ENCODE data around the gene LIN7B.
"Not testable (repeated sequence)": the region's sequence is repeated elsewhere in the genome, so short reads cannot be mapped to it uniquely, and the experiment has no call there.

LIN7B gene

DNA sequence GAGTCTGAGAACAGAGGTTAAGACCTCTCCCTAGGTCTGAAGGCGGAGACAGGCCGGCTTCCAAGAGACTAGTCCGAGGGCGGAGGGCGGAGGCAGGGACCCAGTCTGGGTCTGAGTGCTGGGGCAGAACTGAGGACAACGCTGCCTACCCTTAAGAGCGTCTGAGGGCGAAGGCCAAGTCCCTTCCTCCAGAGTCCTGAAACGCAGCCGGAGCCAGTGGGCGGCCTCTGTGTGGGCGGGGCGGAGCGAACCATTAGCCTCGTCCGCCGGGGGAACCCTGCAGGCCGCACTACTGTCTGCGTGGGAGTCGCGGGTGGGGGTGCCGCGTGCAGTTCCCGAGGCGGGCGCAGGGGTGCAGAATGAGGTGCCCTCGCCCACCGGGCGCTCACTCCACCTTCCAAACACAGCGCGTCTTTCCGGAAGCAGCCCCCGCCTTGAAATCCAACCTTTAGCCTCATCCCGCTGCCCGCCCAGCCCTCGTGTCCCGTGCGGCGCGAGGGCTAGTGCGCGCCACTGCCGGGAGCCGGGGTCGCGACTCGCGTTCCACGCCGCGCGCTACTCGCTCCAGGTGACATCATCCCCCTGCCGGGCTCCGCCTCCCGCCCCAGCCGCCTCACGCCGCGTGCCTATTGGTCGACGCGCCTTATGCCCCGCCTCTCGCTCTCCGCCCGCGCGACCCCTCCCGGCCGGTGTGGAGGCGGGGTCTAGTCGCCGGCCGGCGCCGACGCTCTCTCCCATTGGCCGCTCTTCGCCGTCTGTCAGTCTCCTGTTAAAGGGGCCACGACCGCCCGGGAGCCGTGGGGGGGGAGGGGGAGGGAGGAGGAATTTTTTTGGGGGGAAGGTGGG, 4.6 kb downstream of the LIN7B start, which contains the start of gene C19orf73:
TSS of gene C19orf73 (minus strand) at position 579 of the 846 bp plus-strand sequence. CDS start at position 458, 121 bp downstream.
- DNase-seq (ENCODE audit: low read depth in 2 of 2): peak; percentile 87 to 91

DNA sequence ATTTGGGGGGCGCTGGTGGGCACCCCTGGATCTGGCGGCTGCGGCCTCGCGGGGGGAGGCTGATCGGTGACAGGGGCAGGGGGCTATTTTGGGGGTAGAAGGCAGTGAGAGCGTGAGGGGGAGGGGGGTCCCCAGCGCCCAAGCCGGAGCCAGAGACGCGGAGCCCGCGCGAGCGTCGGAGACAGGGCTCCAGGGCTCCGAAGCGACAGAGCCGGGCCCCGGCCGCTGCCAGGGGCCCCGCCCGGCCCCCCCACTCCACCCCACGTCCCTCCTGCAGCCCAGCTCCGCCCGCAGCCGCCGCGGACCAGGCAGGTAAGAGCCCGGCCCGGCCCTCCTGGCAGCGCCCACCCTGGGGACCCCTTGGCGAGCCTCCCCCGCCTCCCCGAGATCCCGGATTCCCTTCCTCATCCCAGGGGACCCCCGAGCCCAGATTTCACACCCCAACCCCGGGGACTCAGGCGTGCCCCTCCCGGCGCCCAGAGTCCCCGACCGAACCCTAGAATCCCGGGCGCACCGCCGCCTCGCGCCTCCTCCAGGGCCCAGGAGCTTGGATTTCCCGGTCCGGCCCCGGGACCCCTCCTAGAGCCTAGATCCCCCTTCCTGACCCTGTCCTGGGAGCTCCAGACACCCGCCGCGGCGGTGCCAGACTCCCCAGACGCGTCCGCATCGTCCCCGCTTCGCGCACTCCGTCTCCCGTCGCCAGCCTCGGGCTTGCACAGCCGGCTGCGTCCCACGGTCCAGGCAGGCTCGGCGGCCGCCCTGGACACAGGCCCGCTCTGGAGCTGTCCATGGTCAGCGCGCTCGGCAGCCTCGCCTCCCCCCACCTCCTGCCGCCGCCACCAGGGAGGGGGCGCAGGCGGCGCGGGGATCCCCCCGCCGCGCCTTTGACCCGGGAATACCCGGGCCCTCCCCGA, 5.5 kb downstream of the LIN7B start, which contains the start of gene PPFIA3:
TSS of gene PPFIA3 (plus strand) at position 134 of the 914 bp plus-strand sequence. CDS start 8,330 bp downstream, outside the sequence.
- no peak for DNase-seq (ENCODE audit: low read depth in 2 of 2)

- DNase-seq (ENCODE audit: low read depth in 2 of 2): no peak
These were observed 6.1 kb downstream of the LIN7B start for GRCh38 chr19:49120325-49120683.

- DNase-seq (ENCODE audit: low read depth in 2 of 2): no peak
These were observed 6.7 kb downstream of the LIN7B start for GRCh38 chr19:49120868-49121267.

GRCh38 chr19:49121841-49122240, 7.7 kb downstream of the LIN7B start:
- DNase-seq (ENCODE audit: low read depth in 2 of 2): not testable (repeated sequence)

- DNase-seq (ENCODE audit: low read depth in 2 of 2): not testable (repeated sequence)
These were observed 9.1 kb downstream of the LIN7B start for GRCh38 chr19:49123285-49123684.

DNA sequence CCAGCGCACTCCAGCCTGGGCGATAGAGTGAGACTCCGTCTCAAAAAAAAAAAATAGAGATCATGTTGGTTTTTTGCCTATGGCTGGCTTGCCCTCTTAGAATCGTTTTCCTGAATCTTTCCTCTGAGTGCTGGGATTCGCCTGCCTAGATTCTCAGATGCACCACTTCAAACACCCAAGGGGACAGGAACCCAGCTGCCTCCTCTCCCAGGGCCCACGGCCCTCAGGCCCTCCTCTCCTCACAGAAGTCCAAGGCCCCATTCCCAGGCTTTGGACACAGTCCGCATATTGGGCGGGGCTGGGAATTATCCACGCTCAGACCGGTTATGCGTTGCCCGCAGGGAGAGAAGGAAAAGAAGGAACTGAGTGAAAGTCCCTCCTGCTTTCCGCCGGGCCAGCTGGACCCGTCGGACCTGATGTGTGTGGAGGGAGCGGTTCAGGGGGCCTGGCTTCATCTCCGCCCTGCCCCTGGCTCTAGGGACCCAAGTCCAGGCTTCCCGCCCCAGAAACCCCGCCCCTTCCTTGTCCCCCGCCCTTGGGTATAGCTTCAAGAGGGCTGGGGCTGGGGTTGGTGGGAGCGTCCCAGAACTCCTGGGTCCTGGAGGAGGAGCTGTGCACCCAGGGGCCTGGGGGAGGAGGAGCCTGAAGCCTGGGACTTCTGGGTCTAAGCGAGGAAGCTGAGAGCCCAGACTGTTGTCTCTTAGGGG, 11.0 kb downstream of the LIN7B start:
- no peak for DNase-seq (ENCODE audit: low read depth in 2 of 2)

- no peak for DNase-seq (ENCODE audit: low read depth in 2 of 2)
These were observed 12.4 kb downstream of the LIN7B start for GRCh38 chr19:49126575-49126974.

DNA sequence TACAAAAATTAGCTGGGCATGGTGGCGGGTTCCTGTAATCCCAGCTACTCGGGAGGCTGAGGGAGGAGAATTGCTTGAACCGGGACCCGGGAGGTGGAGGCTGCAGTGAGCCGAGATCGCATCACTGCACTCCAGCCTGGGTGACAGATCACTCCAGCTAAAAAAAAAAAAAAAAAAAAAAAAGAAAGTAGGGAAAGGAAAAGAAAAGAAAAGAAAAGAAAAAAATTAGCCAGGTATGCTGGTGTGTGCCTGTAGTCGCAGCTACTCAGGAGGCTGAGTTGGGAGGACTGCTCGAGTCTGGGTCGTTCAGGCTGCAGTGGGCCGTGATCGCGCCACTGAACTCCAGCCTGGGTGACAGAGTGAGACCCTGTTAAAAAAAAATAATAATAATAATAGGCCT, 13.1 kb downstream of the LIN7B start:
- DNase-seq (ENCODE audit: low read depth in 2 of 2): not testable (repeated sequence)

- DNase-seq (ENCODE audit: low read depth in 2 of 2): peak; percentile 82 to 88
These were observed 13.7 kb downstream of the LIN7B start for GRCh38 chr19:49127674-49128544.

DNA sequence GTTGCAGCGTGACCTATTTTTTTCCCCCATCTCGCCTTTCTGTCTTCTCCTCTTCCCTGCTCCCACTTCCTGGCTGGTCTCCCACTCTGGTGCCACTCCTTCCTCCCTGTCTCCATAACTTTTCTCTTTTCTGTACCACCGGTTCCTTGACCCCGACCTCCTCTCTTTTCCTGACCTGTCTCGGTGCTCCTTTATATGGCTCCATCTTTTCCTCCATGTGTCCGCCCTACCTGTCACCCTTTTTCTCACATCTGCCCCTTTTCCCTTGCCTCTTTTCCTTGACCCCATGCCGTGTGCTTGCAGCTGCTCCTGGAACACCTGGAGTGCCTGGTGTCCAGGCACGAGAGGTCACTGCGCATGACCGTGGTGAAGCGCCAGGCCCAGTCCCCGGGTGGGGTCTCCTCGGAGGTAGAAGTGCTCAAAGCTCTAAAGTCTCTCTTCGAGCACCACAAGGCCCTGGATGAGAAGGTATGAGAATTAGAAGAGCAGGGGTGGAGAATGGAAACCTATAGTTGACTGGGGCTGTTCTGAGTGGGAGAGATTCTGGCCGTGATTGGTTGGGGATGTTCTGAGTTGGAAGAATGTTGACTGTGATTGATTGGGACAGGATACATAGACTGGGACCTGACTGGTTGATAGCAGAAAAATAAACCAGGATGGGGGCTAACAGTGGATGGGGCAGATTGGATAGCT, 14.5 kb downstream of the LIN7B start:
- DNase-seq (ENCODE audit: low read depth in 2 of 2): no peak

- DNase-seq (ENCODE audit: low read depth in 2 of 2): no peak
These were observed 15.0 kb downstream of the LIN7B start for GRCh38 chr19:49129238-49129583.

- DNase-seq (ENCODE audit: low read depth in 2 of 2): no peak
These were observed 16.2 kb downstream of the LIN7B start for GRCh38 chr19:49130325-49130724.

DNA sequence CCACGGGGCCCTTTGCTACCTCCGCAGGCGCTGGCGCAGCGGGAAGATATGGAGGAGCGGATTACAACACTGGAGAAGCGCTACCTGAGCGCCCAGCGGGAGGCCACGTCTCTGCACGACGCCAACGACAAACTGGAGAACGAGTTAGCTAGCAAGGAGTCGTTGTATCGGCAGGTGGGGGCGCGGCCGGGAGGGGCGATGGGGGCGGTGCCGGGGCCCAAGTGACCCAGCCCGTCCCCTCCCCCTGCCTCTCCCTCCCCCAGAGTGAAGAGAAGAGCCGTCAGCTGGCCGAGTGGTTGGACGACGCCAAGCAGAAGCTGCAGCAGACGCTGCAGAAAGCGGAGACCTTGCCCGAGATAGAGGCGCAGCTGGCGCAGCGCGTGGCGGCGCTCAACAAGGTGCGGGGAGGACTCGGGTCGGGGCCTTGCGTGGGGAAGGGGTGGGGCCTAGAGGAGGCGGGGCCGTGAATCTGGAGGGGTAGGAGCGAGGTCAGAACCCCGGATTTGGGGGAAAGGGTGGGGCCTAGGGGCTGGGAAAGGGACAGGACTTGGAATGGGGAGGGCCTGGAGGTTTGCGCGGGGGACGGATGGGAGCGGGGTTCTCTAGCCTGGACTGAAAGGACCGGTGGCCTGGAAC, 18.9 kb downstream of the LIN7B start:
- DNase-seq (ENCODE audit: low read depth in 2 of 2): no peak

GRCh38 chr19:49133621-49134454, 19.7 kb downstream of the LIN7B start:
- no peak for DNase-seq (ENCODE audit: low read depth in 2 of 2)

- DNase-seq (ENCODE audit: low read depth in 2 of 2): no peak
These were observed 21.5 kb downstream of the LIN7B start for GRCh38 chr19:49135686-49136085.

GRCh38 chr19:49136771-49137171, 22.6 kb downstream of the LIN7B start:
- DNase-seq (ENCODE audit: low read depth in 2 of 2): no peak

GRCh38 chr19:49140951-49141350, 26.8 kb downstream of the LIN7B start:
- DNase-seq (ENCODE audit: low read depth in 2 of 2): no peak

- no peak for DNase-seq (ENCODE audit: low read depth in 2 of 2)
These were observed 27.2 kb downstream of the LIN7B start for GRCh38 chr19:49141352-49141751.

Data from activated CD8-positive, alpha-beta memory T cell treated with anti-CD3 and anti-CD28 coated beads for 4 hours (primary cell).